C1 segment of cervical spinal cord (tissue), 14 donors: ENCODE measurements around the gene PCK2.
A peak's percentile ranks its signal among the peaks of the same experiment; 100 is the strongest.
"Not testable (repeated sequence)": the region's sequence is repeated elsewhere in the genome, so short reads cannot be mapped to it uniquely, and the experiment has no call there.

ENCODE experiments used
- DNase-seq, 14 donors: peaks; one replicate each; lab custom pipeline; 2025; lab: John Stamatoyannopoulos, UW

The PCK2 gene

GRCh38 chr14:24093207-24093900, 757 bp upstream of the PCK2 start:
- DNase-seq = no peak

DNA sequence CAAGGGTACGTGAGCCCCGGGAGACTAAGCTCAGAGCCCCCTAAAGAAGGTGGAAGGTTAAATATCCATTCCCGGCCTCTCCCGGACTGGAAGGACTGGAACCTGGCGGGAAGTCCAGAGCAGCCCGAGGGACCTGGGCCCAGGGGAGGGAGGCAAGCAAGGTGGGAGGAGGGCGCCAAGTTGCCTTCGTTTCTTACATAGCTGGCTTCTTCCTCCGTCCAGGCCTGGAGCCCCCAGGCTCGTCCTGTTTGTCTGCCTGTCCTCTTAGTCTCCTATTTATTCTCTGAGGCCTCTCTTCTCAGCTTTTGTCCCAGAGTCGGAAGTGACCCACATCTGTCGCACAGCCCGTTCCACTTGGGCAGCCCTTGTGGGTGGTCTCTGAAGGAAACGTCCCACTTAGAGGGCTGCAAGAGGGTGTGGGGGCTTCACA, 745 bp downstream of the PCK2 start:
- peak in 3 of 14 donors; percentile 30 to 52 (median 41) for DNase-seq

- peak in 6 of 14 donors; percentile 14 to 47 (median 34) for DNase-seq
These were observed 1.4 kb downstream of the PCK2 start for GRCh38 chr14:24095271-24096068.

DNA sequence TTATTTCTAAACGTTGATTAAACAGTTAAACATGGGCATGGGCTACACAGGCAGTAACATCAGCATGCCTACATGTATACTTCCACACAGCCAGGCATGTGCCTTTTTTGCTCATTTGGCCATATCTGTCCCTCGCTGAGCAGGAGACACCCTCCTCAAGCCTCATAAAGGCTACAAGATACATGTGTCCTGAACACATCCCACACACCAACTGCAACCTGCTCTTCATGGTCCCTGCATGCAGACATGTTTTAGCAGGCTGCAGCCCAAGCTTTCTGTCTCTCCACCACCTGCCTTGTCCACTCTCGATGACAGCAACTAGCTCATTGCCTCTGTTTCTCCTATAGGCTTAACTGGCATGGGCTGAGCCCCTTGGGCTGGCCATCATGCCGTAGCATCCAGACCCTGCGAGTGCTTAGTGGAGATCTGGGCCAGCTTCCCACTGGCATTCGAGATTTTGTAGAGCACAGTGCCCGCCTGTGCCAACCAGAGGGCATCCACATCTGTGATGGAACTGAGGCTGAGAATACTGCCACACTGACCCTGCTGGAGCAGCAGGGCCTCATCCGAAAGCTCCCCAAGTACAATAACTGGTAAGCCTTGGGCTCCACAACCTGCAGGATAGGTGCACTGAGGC, 2.6 kb downstream of the PCK2 start:
- DNase-seq = no peak

DNA sequence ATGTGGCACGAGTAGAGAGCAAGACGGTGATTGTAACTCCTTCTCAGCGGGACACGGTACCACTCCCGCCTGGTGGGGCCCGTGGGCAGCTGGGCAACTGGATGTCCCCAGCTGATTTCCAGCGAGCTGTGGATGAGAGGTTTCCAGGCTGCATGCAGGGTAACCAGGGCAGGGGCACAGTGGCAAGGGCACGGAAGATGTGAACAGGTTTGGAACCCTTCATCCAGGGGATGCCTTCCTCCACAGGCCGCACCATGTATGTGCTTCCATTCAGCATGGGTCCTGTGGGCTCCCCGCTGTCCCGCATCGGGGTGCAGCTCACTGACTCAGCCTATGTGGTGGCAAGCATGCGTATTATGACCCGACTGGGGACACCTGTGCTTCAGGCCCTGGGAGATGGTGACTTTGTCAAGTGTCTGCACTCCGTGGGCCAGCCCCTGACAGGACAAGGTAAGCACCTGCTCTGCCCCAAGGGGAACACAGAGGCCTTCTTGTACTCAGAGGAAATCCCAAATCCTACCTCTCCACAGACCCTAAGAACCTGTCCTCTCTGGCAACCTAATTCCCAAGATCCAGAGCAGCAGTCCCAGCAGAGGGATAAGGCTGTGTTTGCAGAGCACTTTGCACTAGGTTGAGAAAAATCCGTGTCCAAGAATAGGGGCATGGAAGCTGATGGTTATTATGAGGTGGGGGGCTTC, 4.3 kb downstream of the PCK2 start:
- no peak for DNase-seq

- DNase-seq = peak in 6 of 14 donors; percentile 5 to 31 (median 16)
These were observed 5.1 kb downstream of the PCK2 start for GRCh38 chr14:24098927-24099813.

GRCh38 chr14:24100197-24100981, 6.3 kb downstream of the PCK2 start:
- DNase-seq = no peak

DNA sequence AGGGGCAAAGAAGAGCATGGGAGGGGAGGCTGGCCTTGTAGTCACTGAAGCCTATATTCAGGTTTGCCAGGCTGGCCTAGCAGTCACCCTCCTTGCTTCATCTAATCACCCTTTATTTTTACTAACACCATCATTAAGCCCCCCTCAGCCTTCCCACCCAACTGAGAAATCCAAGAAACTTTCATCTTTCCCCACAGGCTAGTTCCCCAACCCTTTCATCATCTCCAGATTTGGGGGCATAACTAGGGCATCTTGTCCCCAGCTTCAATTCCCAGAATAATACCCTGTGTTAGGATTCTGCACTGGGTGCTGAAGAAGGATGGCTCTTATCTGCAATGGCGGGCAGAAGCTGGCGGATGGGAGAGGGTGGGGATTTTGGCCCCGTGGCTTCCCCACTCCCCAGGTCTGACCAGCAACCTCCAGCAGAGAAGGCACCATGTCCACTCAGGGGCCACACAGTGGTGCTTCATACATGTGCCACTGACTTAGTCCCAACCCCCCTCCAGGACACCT, 6.9 kb downstream of the PCK2 start:
- no peak for DNase-seq

DNA sequence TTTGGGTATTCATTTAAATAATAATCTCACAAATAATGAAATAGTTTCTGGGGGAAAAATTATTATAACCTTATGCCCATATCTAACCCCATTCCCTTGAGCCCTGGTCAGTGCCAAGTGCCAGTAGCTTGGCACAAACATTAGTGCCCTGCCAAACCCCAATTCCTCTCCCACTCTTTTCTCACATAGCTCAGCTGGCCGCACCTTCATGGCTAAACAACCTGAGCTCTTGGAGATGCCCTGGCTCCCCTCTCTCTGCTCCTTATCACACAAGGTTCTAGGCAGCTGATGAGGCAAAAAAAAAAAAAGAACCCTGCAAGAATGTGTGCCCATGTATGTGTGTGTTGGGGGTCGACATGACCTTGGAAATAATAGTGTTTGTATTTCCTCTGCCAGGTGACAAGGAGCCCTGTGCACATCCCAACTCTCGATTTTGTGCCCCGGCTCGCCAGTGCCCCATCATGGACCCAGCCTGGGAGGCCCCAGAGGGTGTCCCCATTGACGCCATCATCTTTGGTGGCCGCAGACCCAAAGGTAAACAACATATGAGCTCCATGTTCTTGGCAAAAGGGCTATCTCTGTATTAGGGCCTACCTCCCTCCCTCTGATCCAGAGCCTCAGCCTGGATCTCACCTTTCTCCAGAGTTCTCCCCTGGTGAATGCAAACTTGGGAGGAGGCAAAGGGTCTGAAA, 8.4 kb downstream of the PCK2 start:
- no peak for DNase-seq

- DNase-seq = no peak
These were observed 9.3 kb downstream of the PCK2 start for GRCh38 chr14:24103451-24103850.

- not testable (repeated sequence) for DNase-seq
These were observed 11.6 kb downstream of the PCK2 start for GRCh38 chr14:24105609-24106239.

DNA sequence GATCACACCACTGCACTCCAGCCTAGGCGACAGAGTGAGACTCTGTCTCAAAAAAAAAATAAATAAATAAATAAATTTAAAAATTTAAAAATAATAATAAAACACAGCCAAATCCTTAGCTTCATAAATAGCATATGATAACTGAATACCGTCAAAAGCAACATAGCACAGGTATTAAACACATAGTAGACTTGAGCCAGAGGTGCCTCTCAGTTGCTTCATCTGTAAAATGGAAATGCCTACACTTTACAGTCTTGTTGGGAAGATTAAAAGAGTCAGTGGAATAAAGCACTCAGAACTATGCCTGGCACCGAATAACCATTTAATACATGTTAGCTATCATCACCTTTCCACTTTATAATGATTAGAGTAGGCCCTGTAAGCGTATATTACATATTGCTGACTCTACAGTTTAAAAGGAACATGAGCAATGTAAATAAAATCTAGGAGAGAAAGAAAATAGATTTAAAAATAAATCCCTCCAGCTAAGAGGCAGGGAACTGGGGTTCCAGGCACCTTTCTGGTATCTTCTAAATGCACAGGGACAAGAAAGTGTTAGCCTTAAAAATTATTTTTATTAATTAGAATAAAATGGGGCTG, 12.7 kb downstream of the PCK2 start:
- no peak for DNase-seq

DNA sequence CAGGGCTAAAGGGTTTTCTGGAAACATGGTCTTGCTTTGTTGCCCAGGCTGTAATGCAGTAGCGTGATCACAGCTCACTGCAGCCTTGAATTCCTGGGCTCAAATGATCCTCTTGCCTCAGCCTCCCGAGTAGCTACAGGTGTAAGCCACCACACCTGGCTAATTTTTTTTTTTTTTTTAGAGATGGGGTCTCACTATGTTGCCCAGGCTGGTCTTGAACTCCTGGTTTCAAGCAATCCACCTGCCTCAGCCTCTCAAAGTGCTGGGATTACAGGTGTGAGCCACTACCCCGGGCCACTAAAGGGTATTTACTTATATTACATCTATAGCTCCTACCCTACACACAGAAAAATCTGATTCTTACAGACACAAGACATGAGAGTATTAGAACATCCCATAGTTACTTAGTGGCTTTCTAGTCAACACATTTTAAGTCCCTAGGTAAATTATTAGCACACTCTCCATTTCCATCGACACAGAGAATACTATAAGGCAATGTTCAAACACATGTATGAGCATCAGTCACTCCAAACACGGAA, 14.3 kb downstream of the PCK2 start:
- no peak for DNase-seq

- DNase-seq = no peak
These were observed 15.9 kb downstream of the PCK2 start for GRCh38 chr14:24110060-24110459.

- DNase-seq = no peak
These were observed 16.4 kb downstream of the PCK2 start for GRCh38 chr14:24110523-24110922.

DNA sequence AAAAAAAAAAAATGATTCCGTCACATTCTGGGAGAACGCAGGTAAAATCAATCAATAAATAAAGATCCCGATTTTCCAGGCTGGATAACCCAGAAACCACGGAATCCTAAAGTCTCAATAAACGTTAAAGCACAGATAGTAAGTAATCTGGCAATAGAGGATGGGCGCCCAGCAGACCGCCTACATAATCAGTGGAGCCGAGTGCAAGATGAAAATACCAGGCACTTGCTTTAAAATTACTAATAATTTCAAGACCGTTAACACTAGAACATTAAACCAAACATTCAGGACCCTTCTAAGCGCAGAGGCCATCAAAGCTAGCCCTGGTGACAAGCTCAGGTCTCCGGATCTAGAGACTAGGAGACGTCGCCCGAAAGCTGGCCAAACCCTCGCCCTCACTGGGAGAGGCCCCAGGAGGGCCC, 19.3 kb downstream of the PCK2 start:
- no peak for DNase-seq

- peak in 13 of 14 donors; percentile 59 to 98 (median 89) for DNase-seq
These were observed 19.9 kb downstream of the PCK2 start for GRCh38 chr14:24113801-24114531.
